H1 (cell line): ENCODE results near the gene WEE1.

Experiments
- ASH2L ChIP-seq: fragments of 200-600, 300-600 bp; sonication (generic); IDR thresholded peaks from one replicate; pipeline ENCODE4 v1.7.1; 2017; ENCODE audit warnings: low read length
- ATF3 ChIP-seq: IDR thresholded peaks from 2 replicates; pipeline ENCODE4 v1.6.1; 2011; ENCODE audit warnings: low read depth, mild to moderate bottlenecking, low read length; ENCODE audit not compliant: insufficient read depth
- CTCF ChIP-seq, 3 experiments: IDR thresholded peaks; 1 replicate in 2 of 3; 2 replicates in 1 of 3; pipeline versions ENCODE4 v1.5.1 to v1.6.1; 2011; ENCODE audit warnings: low read length in 3 of 3, mild to moderate bottlenecking in 3 of 3, inconsistent platforms in 2 of 3, low read depth in 1 of 3, moderate library complexity in 1 of 3; ENCODE audit not compliant: insufficient read depth in 1 of 3; ENCODE audit errors: control extremely low read depth in 1 of 3
- EZH2 ChIP-seq: fragments of 200-600 bp; sonication (generic); IDR thresholded peaks from 2 replicates; pipeline ENCODE4 v1.7.1; 2012; ENCODE audit warnings: low read depth, mild to moderate bottlenecking, moderate library complexity, low read length, inconsistent platforms; ENCODE audit not compliant: severe bottlenecking
- KDM1A ChIP-seq: fragments of 200-600, 300-600 bp; sonication (generic); IDR thresholded peaks from 2 replicates; pipeline ENCODE4 v1.7.1; 2016; ENCODE audit warnings: mild to moderate bottlenecking, low read length, borderline replicate concordance
- MAFK ChIP-seq: IDR thresholded peaks from 2 replicates; pipeline ENCODE4 v1.6.1; 2012; ENCODE audit warnings: low read depth, mild to moderate bottlenecking, improper control_type of control experiment, low read length
- MAX ChIP-seq: IDR thresholded peaks from 2 replicates; pipeline ENCODE4 v1.6.1; 2012; ENCODE audit warnings: inconsistent platforms
- POLR2A ChIP-seq, 2 experiments: IDR thresholded peaks; 1 replicate in 1 of 2; 2 replicates in 1 of 2; pipeline ENCODE4 v1.6.1; 2011; ENCODE audit warnings: low read depth in 2 of 2, low read length in 2 of 2, mild to moderate bottlenecking in 2 of 2; ENCODE audit errors: control extremely low read depth in 1 of 2
- POLR2AphosphoS5 ChIP-seq: IDR thresholded peaks from 2 replicates; pipeline ENCODE4 v1.6.1; 2011; ENCODE audit warnings: low read depth, low read length
- RFX5 ChIP-seq: IDR thresholded peaks from 2 replicates; pipeline ENCODE4 v1.6.1; 2011; ENCODE audit warnings: low read depth, low read length, improper control_type of control experiment, borderline replicate concordance
- SAP30 ChIP-seq: fragments of 300-600 bp; sonication (generic); IDR thresholded peaks from 2 replicates; pipeline ENCODE4 v1.7.1; 2012; ENCODE audit warnings: low read length, moderate library complexity, mild to moderate bottlenecking, inconsistent platforms; ENCODE audit not compliant: insufficient read depth, insufficient replicate concordance
- SIRT6 ChIP-seq: IDR thresholded peaks from one replicate; pipeline ENCODE4 v1.7.1; 2012; ENCODE audit warnings: low read length, inconsistent platforms
- SUZ12 ChIP-seq: fragments of 200-600 bp; sonication (generic); IDR thresholded peaks from 2 replicates; pipeline ENCODE4 v1.6.1; 2012; ENCODE audit warnings: mild to moderate bottlenecking, inconsistent platforms, low read length, moderate library complexity, mixed read lengths
- YY1 ChIP-seq: IDR thresholded peaks from 2 replicates; pipeline ENCODE4 v1.6.1; 2011; ENCODE audit warnings: low read depth, mild to moderate bottlenecking, low read length

GRCh38 chr11:9563196-9563730 is 10.2 kb upstream of the WEE1 start:
- TF ChIP-seq POLR2A (IDR thresholded peaks at IDR 0.05; ENCODE audit: control extremely low read depth in 1 of 2, low read depth in 2 of 2, low read length in 2 of 2) = no peak
- no peak for TF ChIP-seq EZH2
- TF ChIP-seq MAFK = no peak
- no peak for TF ChIP-seq CTCF (IDR thresholded peaks at IDR 0.05; ENCODE audit: control extremely low read depth in 1 of 3, insufficient read depth in 1 of 3, low read depth in 1 of 3, low read length in 3 of 3)
- no peak for TF ChIP-seq SUZ12
- no peak for TF ChIP-seq YY1
- TF ChIP-seq MAX = no peak
- TF ChIP-seq ASH2L = no peak
- no peak for TF ChIP-seq RFX5
- no peak for TF ChIP-seq SAP30
- no peak for TF ChIP-seq SIRT6
- no peak for TF ChIP-seq KDM1A
- TF ChIP-seq POLR2AphosphoS5 = no peak
- no peak for TF ChIP-seq ATF3
